HG03460 (cell line): Measurements from ENCODE around the gene IRF5.
"Not testable (repeated sequence)": the region's sequence is repeated elsewhere in the genome, so short reads cannot be mapped to it uniquely, and the experiment has no call there.

Experiments
- ATAC-seq: cut with Tn5 transposase; IDR thresholded peaks from one replicate; pipeline ENCODE4 v1.9.1; 2021; ENCODE audit not compliant: unreplicated experiment

IRF5 gene

GRCh38 chr7:128954830-128955802, 17.4 kb downstream of the IRF5 start:
- peak; percentile 70 for ATAC-seq

- ATAC-seq: no peak
These were observed 18.3 kb downstream of the IRF5 start for GRCh38 chr7:128955981-128956380.

- ATAC-seq: no peak
These were observed 21.6 kb downstream of the IRF5 start for GRCh38 chr7:128959296-128959695.

GRCh38 chr7:128961030-128961659, 23.4 kb downstream of the IRF5 start:
- ATAC-seq: no peak

GRCh38 chr7:128962899-128963298, 25.2 kb downstream of the IRF5 start:
- ATAC-seq: peak; percentile 18

GRCh38 chr7:128963327-128963757, 25.6 kb downstream of the IRF5 start:
- ATAC-seq: peak; percentile 84

GRCh38 chr7:128968624-128969023, 30.9 kb downstream of the IRF5 start:
- no peak for ATAC-seq

GRCh38 chr7:128974241-128974934, 36.7 kb downstream of the IRF5 start:
- ATAC-seq: no peak

- no peak for ATAC-seq
These were observed 44.4 kb downstream of the IRF5 start for GRCh38 chr7:128982105-128982504.

GRCh38 chr7:128985660-128986059, 47.9 kb downstream of the IRF5 start:
- no peak for ATAC-seq

- no peak for ATAC-seq
These were observed 48.9 kb downstream of the IRF5 start for GRCh38 chr7:128986609-128987008.

- no peak for ATAC-seq
These were observed 50.6 kb downstream of the IRF5 start for GRCh38 chr7:128988372-128988771.

- no peak for ATAC-seq
These were observed 52.2 kb downstream of the IRF5 start for GRCh38 chr7:128989961-128990360.

- no peak for ATAC-seq
These were observed 55.7 kb downstream of the IRF5 start for GRCh38 chr7:128993419-128993818.

GRCh38 chr7:128994560-128994959, 56.8 kb downstream of the IRF5 start:
- ATAC-seq: not testable (repeated sequence)

- ATAC-seq: no peak
These were observed 59.5 kb downstream of the IRF5 start for GRCh38 chr7:128997181-128997580.
